ENCODE data around the gene CAMK2A. TPM values are rescaled to one million over a fixed set of nuclear protein-coding genes. Genes with fewer than 3 reads are reported as not detected.

The CAMK2A gene
- total RNA-seq, 1 experiment from 2014 or later, result 0.33 TPM

- Histone ChIP-seq H2AFZ (ENCODE audit: low read length) (no peak overlapping the region), H2BK15ac (ENCODE audit: low read depth, low read length) (no peak overlapping the region), H3T11ph (ENCODE audit: low read length) (no peak overlapping the region), H4K8ac (replicated peaks; ENCODE audit: insufficient read length, low read depth, low read length) (no peak overlapping the region), H3K23me2 (ENCODE audit: insufficient read length, low read depth, low read length, poor library complexity, severe bottlenecking) (no peaks in the 10 kb centered on the region), H3K4ac (ENCODE audit: low read depth, low read length) (no peak overlapping the region), H3K79me1 (ENCODE audit: insufficient read depth, low read depth, low read length, poor library complexity, severe bottlenecking) (no peaks in the 10 kb centered on the region), H3K4me2 (ENCODE audit: insufficient read depth, insufficient read length, low read length) (no peak overlapping the region), H2BK120ac (ENCODE audit: low read depth, low read length, poor library complexity, severe bottlenecking) (no peak overlapping the region), H3K4me1 (ENCODE audit: insufficient read depth, low read length) (no peaks in the 10 kb centered on the region), H2BK12ac (ENCODE audit: insufficient read length, low read depth, low read length) (no peak overlapping the region), H3K27me3 (ENCODE audit: insufficient read depth, low read length) (peaks cover 3% of the 10 kb centered on the region; the same call in 1 of the 2 replicates), H4K20me1 (ENCODE audit: control insufficient read depth, insufficient read depth, insufficient read length) (no peaks in the 10 kb centered on the region), H3K56ac (ENCODE audit: insufficient read length, low read depth, low read length) (no peak overlapping the region), H3K27ac (ENCODE audit: insufficient read length, low read depth, low read length) (no peak overlapping the region), H3K23ac (ENCODE audit: insufficient read length, low read depth, low read length) (no peak overlapping the region), H4K91ac (ENCODE audit: insufficient read length, low read depth, low read length) (no peak overlapping the region), H3K14ac (ENCODE audit: insufficient read depth, low read length) (no peak overlapping the region), H4K5ac (ENCODE audit: insufficient read length, low read depth, low read length) (no peak overlapping the region), H3K9me3 (ENCODE audit: control insufficient read depth, low read depth, low read length) (no peaks in the 10 kb centered on the region), H2AK5ac (ENCODE audit: insufficient read length, low read length) (no peak overlapping the region), H3K18ac (ENCODE audit: insufficient read length, low read depth, low read length) (no peak overlapping the region), H2BK5ac (ENCODE audit: insufficient read length, low read length) (no peak overlapping the region), H3K9ac (ENCODE audit: extremely low read depth, insufficient read length, low read length) (no peak overlapping the region), H3K79me2 (ENCODE audit: insufficient read depth, low read length) (no peaks in the 10 kb centered on the region), H2BK20ac (ENCODE audit: low read depth, low read length, poor library complexity, severe bottlenecking) (no peak overlapping the region)
- WGBS (ENCODE audit: extremely low coverage, insufficient read length, low lambda C conversion rate), result no CpG with 5 or more reads among the region's 12 CpGs
- Mint-ChIP-seq H3K9me3 (peaks cover 0 to 4% of the 10 kb centered on the region in 2 experiments; a peak in 2 of 5 replicates), H3K4me1 (peaks cover 8 to 20% of the 10 kb centered on the region in 2 experiments), H3K27me3 (ENCODE audit: low read depth) (peaks cover 30% of the 10 kb centered on the region), H3K36me3 (ENCODE audit: insufficient read depth in 1 of 3, low read depth in 3 of 3) (peaks cover 0 to 2% (median 0%) of the 10 kb centered on the region in 3 experiments; a peak in 1 of 7 replicates), H3K4me3 (no peak overlapping the region), H3K27ac (no peak overlapping the region)
- no peak for TF ChIP-seq CTCF (conservative IDR thresholded peaks at IDR 0.05)
- DNase-seq, result no peak
Observed at GRCh38 chr5:150203832-150204589, 85.6 kb downstream of the CAMK2A start.

All from H9 (cell line).